ENCODE data around the gene NUDCD2.

DNA sequence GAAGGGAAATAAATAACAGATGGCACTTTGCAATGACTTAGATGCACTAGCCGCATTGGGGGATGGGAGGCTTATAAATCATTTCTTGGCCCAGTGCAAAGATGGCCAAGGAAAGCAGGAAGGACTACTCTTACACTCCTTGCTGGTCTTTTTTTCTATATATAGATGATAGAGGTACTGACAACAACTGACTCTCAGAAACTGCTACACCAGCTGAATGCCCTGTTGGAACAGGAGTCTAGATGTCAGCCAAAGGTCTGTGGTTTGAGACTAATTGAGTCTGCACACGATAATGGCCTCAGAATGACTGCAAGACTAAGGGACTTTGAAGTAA lies 20.8 kb downstream of the NUDCD2 start:
- no peak for TF ChIP-seq TAF1 (IDR thresholded peaks at IDR 0.05; ENCODE audit: borderline replicate concordance, low read depth, low read length)
- TF ChIP-seq POLR2A (IDR thresholded peaks at IDR 0.05; ENCODE audit: low read depth, low read length) = no peak
